Liver (tissue), 9 donors: ENCODE results near the gene CCR7. TPM values are rescaled to one million over a fixed set of nuclear protein-coding genes. Genes with fewer than 3 reads are reported as not detected.

ENCODE experiments used
- DNase-seq: peaks from one replicate; pipeline ENCODE4 v3.0.0-alpha.2; 2017; ENCODE audit warnings: low spot score
- H3K27ac ChIP-seq, 2 donors: one replicate each; pipeline ENCODE4 v1.7.0; 2013; ENCODE audit warnings: inconsistent platforms in 2 of 2, low read length in 2 of 2, control low read depth in 1 of 2, low read depth in 1 of 2, mild to moderate bottlenecking in 1 of 2
- H3K27me3 ChIP-seq, 4 donors: one replicate each; pipeline versions ENCODE4 v1.6.1 to v1.7.0; 2013; ENCODE audit warnings: low read length in 3 of 4, inconsistent platforms in 1 of 4, mild to moderate bottlenecking in 1 of 4, moderate library complexity in 1 of 4; ENCODE audit not compliant: control insufficient read depth in 4 of 4, insufficient read depth in 4 of 4
- H3K36me3 ChIP-seq, 4 donors: one replicate each; pipeline versions ENCODE4 v1.6.1 to v1.7.0; 2013; ENCODE audit warnings: low read length in 3 of 4, mild to moderate bottlenecking in 3 of 4, low read depth in 1 of 4, moderate library complexity in 1 of 4; ENCODE audit not compliant: control insufficient read depth in 4 of 4, insufficient read depth in 3 of 4
- H3K4me1 ChIP-seq, 4 donors: one replicate each; pipeline versions ENCODE4 v1.6.1 to v1.7.0; 2013; ENCODE audit warnings: low read length in 3 of 4, mild to moderate bottlenecking in 3 of 4, moderate library complexity in 1 of 4; ENCODE audit not compliant: control insufficient read depth in 4 of 4, insufficient read depth in 4 of 4
- H3K4me3 ChIP-seq, 3 donors: one replicate each; pipeline versions ENCODE4 v1.6.1 to v1.7.0; 2013; ENCODE audit warnings: low read length in 3 of 3, control low read depth in 1 of 3, low read depth in 1 of 3, mild to moderate bottlenecking in 1 of 3
- H3K9ac ChIP-seq, 2 donors: one replicate each; pipeline ENCODE4 v1.7.0; 2013; ENCODE audit warnings: low read length in 2 of 2, mild to moderate bottlenecking in 2 of 2, moderate library complexity in 2 of 2, control low read depth in 1 of 2, low read depth in 1 of 2
- H3K9me3 ChIP-seq, 4 donors: one replicate each; pipeline versions ENCODE4 v1.6.1 to v1.7.0; 2013; ENCODE audit warnings: low read length in 3 of 4; ENCODE audit not compliant: control insufficient read depth in 4 of 4
- ATF3 ChIP-seq: IDR thresholded peaks from 2 replicates; pipeline ENCODE4 v1.6.1; 2016; ENCODE audit warnings: antibody characterized with exemption
- CTCF ChIP-seq: fragments of 150-350 bp; IDR thresholded peaks from 2 replicates; pipeline ENCODE4 v1.5.1; 2017; ENCODE audit warnings: improper control_type of control experiment, low read depth, low read length; ENCODE audit not compliant: missing input control
- EGR1 ChIP-seq, 2 donors: IDR thresholded peaks; 2 replicates each; pipeline ENCODE4 v1.6.1; 2016 to 2018; ENCODE audit warnings: antibody characterized with exemption in 2 of 2, low read depth in 2 of 2
- FOXA1 ChIP-seq: IDR thresholded peaks from 2 replicates; pipeline ENCODE4 v1.6.1; 2016; ENCODE audit warnings: antibody characterized with exemption
- FOXA2 ChIP-seq: IDR thresholded peaks from 2 replicates; pipeline ENCODE4 v1.6.1; 2016; ENCODE audit warnings: antibody characterized with exemption
- GABPA ChIP-seq, 2 donors: IDR thresholded peaks in 1 of 2; conservative IDR thresholded peaks in 1 of 2; 2 replicates each; pipeline ENCODE4 v1.6.1; 2016; ENCODE audit warnings: antibody characterized with exemption in 2 of 2, mild to moderate bottlenecking in 1 of 2, moderate library complexity in 1 of 2
- HNF4A ChIP-seq, 2 donors: conservative IDR thresholded peaks; 2 replicates each; pipeline ENCODE4 v1.6.1; 2016; ENCODE audit warnings: antibody characterized with exemption in 2 of 2, mild to moderate bottlenecking in 2 of 2
- HNF4G ChIP-seq: IDR thresholded peaks from 2 replicates; pipeline ENCODE4 v1.6.1; 2016; ENCODE audit warnings: antibody characterized with exemption
- JUND ChIP-seq, 2 donors: IDR thresholded peaks; 2 replicates each; pipeline ENCODE4 v1.6.1; 2016; ENCODE audit warnings: antibody characterized with exemption in 2 of 2
- MAX ChIP-seq: IDR thresholded peaks from 2 replicates; pipeline ENCODE4 v1.6.1; 2016; ENCODE audit warnings: antibody characterized with exemption
- NR2F2 ChIP-seq: IDR thresholded peaks from 2 replicates; pipeline ENCODE4 v1.6.1; 2016; ENCODE audit warnings: antibody characterized with exemption
- RAD21 ChIP-seq, 2 donors: IDR thresholded peaks; 2 replicates each; pipeline ENCODE4 v1.6.1; 2016; ENCODE audit warnings: antibody characterized with exemption in 2 of 2, mild to moderate bottlenecking in 2 of 2
- REST ChIP-seq: IDR thresholded peaks from 2 replicates; pipeline ENCODE4 v1.6.1; 2016; ENCODE audit warnings: antibody characterized with exemption, mild to moderate bottlenecking
- RXRA ChIP-seq, 2 donors: IDR thresholded peaks; 2 replicates each; pipeline ENCODE4 v1.6.1; 2017 to 2018; ENCODE audit warnings: antibody characterized with exemption in 2 of 2, mild to moderate bottlenecking in 1 of 2
- SP1 ChIP-seq: IDR thresholded peaks from 2 replicates; pipeline ENCODE4 v1.6.1; 2018; ENCODE audit warnings: antibody characterized with exemption, mild to moderate bottlenecking
- TAF1 ChIP-seq: conservative IDR thresholded peaks from 2 replicates; pipeline ENCODE4 v1.6.1; 2016; ENCODE audit warnings: antibody characterized with exemption, mild to moderate bottlenecking
- YY1 ChIP-seq: IDR thresholded peaks from 2 replicates; pipeline ENCODE4 v1.6.1; 2016; ENCODE audit warnings: antibody characterized with exemption, mild to moderate bottlenecking
- ZBTB33 ChIP-seq: IDR thresholded peaks from 2 replicates; pipeline ENCODE4 v1.6.1; 2016; ENCODE audit warnings: antibody characterized with exemption
- WGBS: extraction: QIAGEN DNeasy Blood & Tissue Kit; methylation state at CpG from one replicate; pipeline ENCODE4 v1.1.7; 2013; 5-methylcytosine and 5-hydroxymethylcytosine counted together
- polyA plus RNA-seq, 2 donors: library from polyadenylated mRNA; stranded (reverse) in 1 of 2; unstranded in 1 of 2; fragments of 200-250 nt in 1 of 2; fragments of >200 nt in 1 of 2; fragmentation: Nextera tagmentation in 1 of 2; extraction: Ambion mirVana in 1 of 2; gene quantifications; one replicate each; pipeline versions ENCODE4 v1.2.1 to v1.2.3, GENCODE V29; 2013 to 2015
- total RNA-seq, 2 donors: library from RNA; depleted of rRNA; stranded (reverse); fragments of >200 nt; gene quantifications; one replicate each; pipeline ENCODE4 v1.2.3, GENCODE V29; 2014
- donor health status: healthy.
- donor health status: healthy.
- donor health status: healthy.
- donor health status: healthy.
- donor health status: healthy.

The CCR7 gene
- total and polyA plus RNA-seq, 4 donors, result 0.08 to 0.89 (median 0.28) TPM

- Histone ChIP-seq H3K4me3 (no peak overlapping the region), H3K36me3 (no peaks in the 10 kb centered on the region), H3K9ac (peak overlapping the region in 1 of 2 donors; percentile 86), H3K9me3 (no peaks in the 10 kb centered on the region), H3K27ac (peak overlapping the region; percentile 92 to 93), H3K4me1 (peaks cover 2 to 18% (median 12%) of the 10 kb centered on the region in 4 donors), H3K27me3 (no peaks in the 10 kb centered on the region)
- DNase-seq, result no peak
- WGBS, result 61% methylated on average over 20 of the region's 20 CpGs
- TF ChIP-seq HNF4G (peak; percentile 90), MAX (peak; percentile 99), FOXA2 (peak; percentile 6), HNF4A (conservative IDR thresholded peaks at IDR 0.05) (peak; percentile 94 to 95), NR2F2 (no peak), RXRA (IDR thresholded peaks at IDR 0.05) (peak; percentile 56 to 82), REST (peak; percentile 61), RAD21 (IDR thresholded peaks at IDR 0.05) (peak in 1 of 2 donors; percentile 9), TAF1 (no peak), YY1 (peak; percentile 77), ZBTB33 (peak; percentile 64), JUND (IDR thresholded peaks at IDR 0.05) (no peak), SP1 (peak; percentile 98), ATF3 (no peak), FOXA1 (no peak), CTCF (no peak), EGR1 (IDR thresholded peaks at IDR 0.05; ENCODE audit: low read depth in 2 of 2) (peak in 1 of 2 donors; percentile 61), GABPA (IDR thresholded peaks at IDR 0.05 in 1 of 2, conservative IDR thresholded peaks at IDR 0.05 in 1 of 2) (peak in 1 of 2 donors; percentile 27)
Measured at GRCh38 chr17:40598619-40599467, 33.6 kb upstream of the CCR7 start.
